Colonic mucosa (tissue), 4 donors: ENCODE data around the gene DSTYK. TPM values are rescaled to one million over a fixed set of nuclear protein-coding genes. Genes with fewer than 3 reads are reported as not detected.
A peak's percentile ranks its signal among the peaks of the same experiment; 100 is the strongest.

Experiments
- DNase-seq: peaks from one replicate; pipeline ENCODE4 v3.0.0-alpha.2; 2020
- H3K27ac ChIP-seq: fragments of 200-600 bp; one replicate; pipeline ENCODE4 v1.8.0; 2021
- H3K27me3 ChIP-seq: fragments of 200-600 bp; one replicate; pipeline ENCODE4 v1.8.0; 2021
- H3K36me3 ChIP-seq: fragments of 200-600 bp; one replicate; pipeline ENCODE4 v1.8.0; 2021
- H3K4me1 ChIP-seq: fragments of 200-600 bp; one replicate; pipeline ENCODE4 v1.8.0; 2021; ENCODE audit warnings: mild to moderate bottlenecking
- H3K4me3 ChIP-seq: fragments of 200-600 bp; one replicate; pipeline ENCODE4 v1.8.0; 2021
- H3K9ac ChIP-seq, 2 donors: one replicate each; pipeline ENCODE4 v1.7.0; 2013; ENCODE audit warnings: control low read depth in 2 of 2, low read depth in 2 of 2, low read length in 2 of 2
- H3K9me3 ChIP-seq: fragments of 200-600 bp; one replicate; pipeline ENCODE4 v1.8.0; 2021
- intact Hi-C: fragments of 100-400 bp; cut with DNase I; formaldehyde crosslinking; loops from one replicate; pipeline ENCODE4 v1.14.1; 2022
- total RNA-seq, 2 donors: library from RNA; stranded (reverse); fragmentation: NEBNext Ultra II Directional in 1 of 2; extraction: Animal tissue kit (Norgen Biotek cat#: 25700) in 1 of 2; gene quantifications; one replicate each; pipeline ENCODE4 v1.2.1, GENCODE V29; 2021
- TF ChIP-seq, protein P1 (sequence below): fragments of 200-600 bp; IDR thresholded peaks from one replicate; pipeline ENCODE4 v1.8.0; 2022; ENCODE audit warnings: antibody characterized with exemption, mild to moderate bottlenecking
- donor health status: healthy.
- donor health status: DM: no; HTN: no; CAD: no.
- donor health status: DM: no; HTN: no; CAD: no.

Gene DSTYK
- total RNA-seq, 2 donors from 2014 or later, result 4.5 to 5.7 TPM

DNA sequence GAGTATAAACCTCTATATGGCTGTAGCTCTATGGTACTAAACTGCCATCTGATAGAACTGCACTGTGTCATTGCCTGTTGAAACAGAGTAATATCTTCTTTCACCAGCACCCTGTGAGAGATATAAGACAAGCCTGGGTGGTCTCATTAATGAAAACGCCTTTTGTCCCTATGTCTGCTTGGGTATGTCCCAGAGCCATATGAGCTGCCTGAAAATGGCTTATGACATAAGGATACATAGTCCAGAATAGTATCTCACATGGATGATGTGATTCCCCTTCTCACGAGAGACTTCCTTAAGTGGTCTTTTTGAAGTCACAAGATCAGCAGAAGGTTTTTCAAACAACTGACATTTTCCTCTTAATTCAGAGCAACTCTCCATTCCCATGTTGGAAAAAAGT is 8.9 kb upstream of the DSTYK start:
- no peaks in the 10 kb centered on the region for H3K27me3 ChIP-seq
- no peak overlapping the region for H3K9ac ChIP-seq
- intact Hi-C loops, result no loop called here
- no peak for DNase-seq
- TF ChIP-seq, protein P1, sequence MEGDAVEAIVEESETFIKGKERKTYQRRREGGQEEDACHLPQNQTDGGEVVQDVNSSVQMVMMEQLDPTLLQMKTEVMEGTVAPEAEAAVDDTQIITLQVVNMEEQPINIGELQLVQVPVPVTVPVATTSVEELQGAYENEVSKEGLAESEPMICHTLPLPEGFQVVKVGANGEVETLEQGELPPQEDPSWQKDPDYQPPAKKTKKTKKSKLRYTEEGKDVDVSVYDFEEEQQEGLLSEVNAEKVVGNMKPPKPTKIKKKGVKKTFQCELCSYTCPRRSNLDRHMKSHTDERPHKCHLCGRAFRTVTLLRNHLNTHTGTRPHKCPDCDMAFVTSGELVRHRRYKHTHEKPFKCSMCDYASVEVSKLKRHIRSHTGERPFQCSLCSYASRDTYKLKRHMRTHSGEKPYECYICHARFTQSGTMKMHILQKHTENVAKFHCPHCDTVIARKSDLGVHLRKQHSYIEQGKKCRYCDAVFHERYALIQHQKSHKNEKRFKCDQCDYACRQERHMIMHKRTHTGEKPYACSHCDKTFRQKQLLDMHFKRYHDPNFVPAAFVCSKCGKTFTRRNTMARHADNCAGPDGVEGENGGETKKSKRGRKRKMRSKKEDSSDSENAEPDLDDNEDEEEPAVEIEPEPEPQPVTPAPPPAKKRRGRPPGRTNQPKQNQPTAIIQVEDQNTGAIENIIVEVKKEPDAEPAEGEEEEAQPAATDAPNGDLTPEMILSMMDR, result no peak
- no peak overlapping the region for H3K27ac ChIP-seq
- H3K36me3 ChIP-seq, result no peaks in the 10 kb centered on the region
- H3K4me1 ChIP-seq, result no peaks in the 10 kb centered on the region
- H3K4me3 ChIP-seq, result no peak overlapping the region
- no peaks in the 10 kb centered on the region for H3K9me3 ChIP-seq

- no peaks in the 10 kb centered on the region for H3K9me3 ChIP-seq
- H3K9ac ChIP-seq, result no peak overlapping the region
- intact Hi-C loops, result no loop called here
- no peak overlapping the region for H3K27ac ChIP-seq
- H3K36me3 ChIP-seq, result no peaks in the 10 kb centered on the region
- TF ChIP-seq, protein P1, result no peak
- no peak for DNase-seq
- H3K4me1 ChIP-seq, result no peaks in the 10 kb centered on the region
- H3K4me3 ChIP-seq, result no peak overlapping the region
- H3K27me3 ChIP-seq, result no peaks in the 10 kb centered on the region
Measured at GRCh38 chr1:205217418-205217817, 5.9 kb upstream of the DSTYK start.

DNA sequence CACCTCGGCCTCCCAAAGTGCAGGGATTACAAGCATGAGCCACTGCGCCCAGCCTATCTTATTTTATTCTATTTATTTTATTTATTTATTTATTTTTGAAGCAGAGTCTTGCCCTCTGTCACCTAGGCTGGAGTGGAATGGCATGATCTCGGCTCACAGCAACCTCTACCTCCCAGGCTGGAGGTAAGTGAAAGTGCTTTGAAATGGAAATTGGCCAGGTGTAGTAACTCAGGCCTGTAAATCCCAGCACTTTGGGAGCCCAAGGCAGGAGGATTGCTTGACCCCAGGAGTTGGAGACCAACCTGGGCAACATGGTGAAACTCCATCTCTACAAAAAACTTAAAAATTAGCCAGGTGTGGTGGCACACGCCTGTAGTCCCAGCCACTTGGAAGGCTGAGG is 5.1 kb upstream of the DSTYK start:
- no peaks in the 10 kb centered on the region for H3K27me3 ChIP-seq
- no peak overlapping the region for H3K9ac ChIP-seq
- H3K4me1 ChIP-seq, result no peaks in the 10 kb centered on the region
- no peak overlapping the region for H3K27ac ChIP-seq
- H3K36me3 ChIP-seq, result no peaks in the 10 kb centered on the region
- no peak for DNase-seq
- TF ChIP-seq, protein P1, result no peak
- H3K9me3 ChIP-seq, result no peaks in the 10 kb centered on the region
- H3K4me3 ChIP-seq, result no peak overlapping the region
- intact Hi-C loops, result no loop called here

DNA sequence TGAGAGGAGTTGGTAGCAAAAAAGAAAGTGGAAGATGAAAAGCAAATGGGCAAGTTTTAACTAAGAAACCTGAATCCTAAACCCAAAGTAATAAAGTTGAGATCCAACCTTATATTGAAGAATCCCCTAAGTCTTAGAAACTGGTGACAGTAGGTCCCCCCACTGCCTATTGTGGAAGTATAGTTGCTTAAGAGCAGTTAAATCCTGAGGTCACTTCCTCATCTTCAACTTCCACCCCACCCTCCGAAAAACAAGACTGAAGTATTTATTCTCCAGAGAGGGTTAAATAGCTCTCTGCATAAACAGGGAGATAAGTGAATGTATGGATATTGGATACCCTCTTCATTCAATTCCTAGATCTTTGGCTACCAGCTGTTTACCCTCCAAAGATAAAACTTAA is 3.3 kb upstream of the DSTYK start:
- intact Hi-C loops, result no loop called here
- H3K27me3 ChIP-seq, result no peaks in the 10 kb centered on the region
- no peak overlapping the region for H3K4me3 ChIP-seq

DNA sequence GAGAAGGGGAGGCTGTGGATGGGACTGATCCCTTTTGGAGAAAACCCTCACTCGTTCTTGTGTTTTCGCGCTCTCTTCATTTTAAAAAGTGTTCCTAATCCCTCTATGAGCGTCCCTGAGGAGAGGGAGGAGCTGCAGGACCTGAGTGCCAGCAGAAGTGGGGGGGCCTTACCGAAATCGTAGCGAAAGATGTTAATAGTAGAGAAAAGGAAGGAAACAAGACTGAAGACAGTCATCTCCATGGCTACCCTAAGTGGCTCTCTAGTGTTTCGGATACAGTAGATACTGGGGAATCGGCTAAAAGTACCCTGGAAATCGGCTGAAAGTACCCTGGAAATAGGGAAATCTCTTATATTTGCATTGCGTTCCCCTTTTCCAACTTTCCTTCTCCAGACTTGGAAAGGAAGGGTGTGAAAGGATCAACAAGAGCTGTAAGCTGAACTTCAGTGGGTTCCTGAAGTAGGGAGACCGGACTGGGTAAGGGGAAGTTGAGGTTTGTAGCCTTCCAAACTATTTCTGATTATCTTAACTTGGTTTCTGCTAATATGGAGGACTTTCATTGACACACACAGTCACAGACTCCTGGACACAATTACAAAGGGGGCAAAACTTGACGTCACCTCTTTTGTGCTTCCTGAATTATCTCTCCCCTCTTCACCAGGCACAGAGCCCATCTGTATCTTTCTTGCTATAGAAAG is 486 bp upstream of the DSTYK start:
- DNase-seq, result no peak
- Histone ChIP-seq H3K27me3 (no peaks in the 10 kb centered on the region), H3K4me3 (peak overlapping the region; percentile 83), H3K9me3 (no peaks in the 10 kb centered on the region), H3K9ac (peak overlapping the region in 1 of 2 donors; percentile 89), H3K4me1 (no peaks in the 10 kb centered on the region), H3K36me3 (no peaks in the 10 kb centered on the region), H3K27ac (peak overlapping the region; percentile 91)
- intact Hi-C loops, result no loop called here
- TF ChIP-seq, protein P1, result no peak

More for the DNA sequence above, 3.3 kb upstream of the DSTYK start:
- Histone ChIP-seq H3K9me3 (no peaks in the 10 kb centered on the region), H3K27ac (no peak overlapping the region), H3K36me3 (no peaks in the 10 kb centered on the region), H3K9ac (no peak overlapping the region), H3K4me1 (no peaks in the 10 kb centered on the region)
- DNase-seq, result no peak
- TF ChIP-seq, protein P1, result no peak
